GM12891 (cell line): ENCODE measurements around the gene CTNNA3.

Source experiments
- POLR2A ChIP-seq: IDR thresholded peaks from 2 replicates; pipeline ENCODE4 v1.6.1; 2011; ENCODE audit warnings: low read depth, low read length, control low read depth
- POLR2AphosphoS5 ChIP-seq: IDR thresholded peaks from 2 replicates; pipeline ENCODE4 v1.6.1; 2011; ENCODE audit warnings: low read depth, low read length, control low read depth
- POU2F2 ChIP-seq: IDR thresholded peaks from 2 replicates; pipeline ENCODE4 v1.6.1; 2011; ENCODE audit warnings: low read depth, mild to moderate bottlenecking, control low read depth, low read length, moderate library complexity
- SPI1 ChIP-seq: IDR thresholded peaks from 2 replicates; pipeline ENCODE4 v1.6.1; 2011; ENCODE audit warnings: low read depth, low read length, control low read depth
- TAF1 ChIP-seq: IDR thresholded peaks from 2 replicates; pipeline ENCODE4 v1.6.1; 2011; ENCODE audit warnings: low read depth, low read length, control low read depth

DNA sequence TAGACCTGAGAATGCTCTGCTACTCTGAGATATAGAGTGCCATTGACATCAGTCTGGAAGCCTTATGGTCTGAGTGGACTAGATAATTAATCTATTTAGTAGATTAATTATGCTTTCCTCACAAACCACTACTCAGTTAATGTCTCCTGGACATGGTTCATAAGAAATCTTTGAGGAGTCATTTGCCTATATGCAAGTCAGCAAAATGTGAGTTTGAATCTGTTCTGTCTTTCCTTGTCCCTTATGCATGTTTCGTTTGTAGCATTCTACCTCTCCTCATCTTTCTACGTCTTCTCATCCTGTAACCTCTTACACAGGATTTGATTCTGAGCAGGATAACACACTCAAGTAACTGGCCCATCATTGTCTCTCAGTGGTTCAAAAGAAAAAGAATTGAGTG is 1505.6 kb downstream of the CTNNA3 start:
- TF ChIP-seq POLR2AphosphoS5 (no peak), SPI1 (no peak), POLR2A (no peak), TAF1 (no peak), POU2F2 (no peak)
